SK-N-SH (cell line): ENCODE measurements around the gene SH3RF1. TPM values are rescaled to one million over a fixed set of nuclear protein-coding genes. Genes with fewer than 3 reads are reported as not detected.

Experiments used
- CTCF ChIA-PET: fragments of 300-600, 350-600 bp; formaldehyde crosslinking; extraction: SDS; loops from one replicate; lab custom pipeline; 2021; lab: Yijun Ruan, JAX
- POLR2A ChIA-PET: fragments of 350-600 bp; sonication (Branson Sonifier 250); formaldehyde crosslinking; extraction: SDS; loops from one replicate; lab custom pipeline; 2020; ENCODE audit warnings: antibody characterized with exemption, inconsistent platforms; lab: Yijun Ruan, JAX
- DNase-seq: peaks from one replicate; pipeline ENCODE4 v3.0.0; 2012
- H2AFZ ChIP-seq: fragments of 200-600 bp; sonication (generic); 2 replicates; pipeline ENCODE4 v1.8.1; 2016; ENCODE audit warnings: antibody characterized with exemption, mild to moderate bottlenecking, low read depth
- H3F3A ChIP-seq: fragments of 200-600 bp; sonication (generic); replicated peaks from 2 replicates; pipeline ENCODE3; 2016; ENCODE audit warnings: antibody characterized with exemption, mild to moderate bottlenecking; ENCODE audit not compliant: insufficient read depth
- H3K27ac ChIP-seq, 2 experiments: fragments of 200-500 bp in 1 of 2; fragments of 200-600 bp in 1 of 2; sonication (Bioruptor generic) in 1 of 2; sonication (generic), shearing (Covaris generic) in 1 of 2; 2 replicates each; pipeline versions ENCODE4 v1.5.1 to v1.6.1; 2014 to 2016; ENCODE audit warnings: low read depth in 2 of 2, inconsistent platforms in 1 of 2, low read length in 1 of 2, mild to moderate bottlenecking in 1 of 2, mixed read lengths in 1 of 2
- H3K27me3 ChIP-seq: fragments of 200-600 bp; sonication (generic), shearing (Covaris generic); 2 replicates; pipeline ENCODE4 v1.6.1; 2016; ENCODE audit warnings: mixed run types; ENCODE audit not compliant: insufficient read depth
- H3K36me3 ChIP-seq, 2 experiments: fragments of 200-500 bp in 1 of 2; fragments of 200-600 bp in 1 of 2; sonication (Bioruptor generic) in 1 of 2; sonication (generic) in 1 of 2; replicated peaks in 1 of 2; 2 replicates each; pipeline versions ENCODE3 to v1.5.1; 2014 to 2016; ENCODE audit warnings: low read length in 1 of 2, mild to moderate bottlenecking in 1 of 2; ENCODE audit not compliant: insufficient read depth in 2 of 2, control insufficient read depth in 1 of 2
- H3K4me1 ChIP-seq, 2 experiments: fragments of 200-500 bp in 1 of 2; fragments of 200-600 bp in 1 of 2; sonication (Bioruptor generic) in 1 of 2; sonication (generic), shearing (Covaris generic) in 1 of 2; 2 replicates each; pipeline versions ENCODE4 v1.5.1 to v1.6.1; 2014 to 2016; ENCODE audit warnings: low read depth in 1 of 2, low read length in 1 of 2, mixed run types in 1 of 2; ENCODE audit not compliant: insufficient read depth in 2 of 2, control insufficient read depth in 1 of 2
- H3K4me2 ChIP-seq: fragments of 200-600 bp; sonication (generic), shearing (Covaris generic); 2 replicates; pipeline ENCODE4 v1.6.1; 2017; ENCODE audit warnings: mixed run types
- H3K4me3 ChIP-seq, 2 experiments: fragments of 200-500 bp in 1 of 2; fragments of 200-600 bp in 1 of 2; sonication (Bioruptor generic) in 1 of 2; sonication (generic), shearing (Covaris generic) in 1 of 2; 2 replicates each; pipeline versions ENCODE4 v1.5.1 to v1.8.1; 2014 to 2016; ENCODE audit warnings: low read depth in 2 of 2, inconsistent platforms in 1 of 2, low read length in 1 of 2, mild to moderate bottlenecking in 1 of 2, mixed read lengths in 1 of 2, moderate library complexity in 1 of 2
- H3K79me2 ChIP-seq: fragments of 200-600 bp; sonication (generic); 2 replicates; pipeline ENCODE4 v1.8.1; 2017; ENCODE audit warnings: mild to moderate bottlenecking; ENCODE audit not compliant: insufficient read depth
- H3K9ac ChIP-seq: fragments of 200-600 bp; sonication (generic); 2 replicates; pipeline ENCODE4 v1.6.1; 2017; ENCODE audit warnings: mixed run types
- H3K9me2 ChIP-seq: fragments of 200-600 bp; sonication (generic); 2 replicates; pipeline ENCODE4 v1.6.1; 2017; ENCODE audit warnings: mixed run types
- H3K9me3 ChIP-seq: fragments of 200-600 bp; sonication (generic); 2 replicates; pipeline ENCODE4 v1.6.1; 2017; ENCODE audit warnings: mixed run types, mild to moderate bottlenecking, moderate library complexity
- H4K20me1 ChIP-seq: fragments of 200-600 bp; sonication (generic); 2 replicates; pipeline ENCODE4 v1.6.1; 2017; ENCODE audit warnings: mild to moderate bottlenecking, mixed run types; ENCODE audit not compliant: insufficient read depth
- CHD2 ChIP-seq: fragments of 150-350 bp; IDR thresholded peaks from 2 replicates; pipeline ENCODE4 v1.6.1; 2018; ENCODE audit warnings: low read length; ENCODE audit not compliant: partially characterized antibody
- ELF1 ChIP-seq: IDR thresholded peaks from 2 replicates; pipeline ENCODE4 v1.4.0; 2012
- EP300 ChIP-seq, 2 experiments: IDR thresholded peaks; 2 replicates each; pipeline versions ENCODE4 v1.4.0 to v1.6.1; 2012; ENCODE audit warnings: borderline replicate concordance in 1 of 2, low read depth in 1 of 2, low read length in 1 of 2
- FOSL2 ChIP-seq: IDR thresholded peaks from 2 replicates; pipeline ENCODE4 v1.4.0; 2012; ENCODE audit warnings: low read depth, mild to moderate bottlenecking, moderate library complexity, borderline replicate concordance
- FOXJ3 ChIP-seq: sonication (generic); formaldehyde crosslinking; IDR thresholded peaks from 2 replicates; pipeline ENCODE4 v1.5.1; 2020; ENCODE audit warnings: mild to moderate bottlenecking, missing genetic modification reagents
- FOXM1 ChIP-seq: IDR thresholded peaks from 2 replicates; pipeline ENCODE4 v1.4.0; 2012; ENCODE audit warnings: low read depth, mild to moderate bottlenecking
- GATA2 ChIP-seq: sonication (generic); formaldehyde crosslinking; IDR thresholded peaks from 2 replicates; pipeline ENCODE4 v1.5.0; 2020; ENCODE audit warnings: mild to moderate bottlenecking, missing genetic modification reagents
- IRF3 ChIP-seq: fragments of 150-350 bp; IDR thresholded peaks from 2 replicates; pipeline ENCODE4 v1.6.1; 2016; ENCODE audit warnings: mild to moderate bottlenecking, low read depth, low read length
- JUND ChIP-seq: IDR thresholded peaks from 2 replicates; pipeline ENCODE4 v1.4.0; 2012
- MXI1 ChIP-seq: IDR thresholded peaks from 2 replicates; pipeline ENCODE4 v1.6.1; 2012; ENCODE audit warnings: mild to moderate bottlenecking, low read depth, low read length, improper control_type of control experiment
- NFIC ChIP-seq: IDR thresholded peaks from 2 replicates; pipeline ENCODE4 v1.4.0; 2012; ENCODE audit warnings: borderline replicate concordance
- NRF1 ChIP-seq: IDR thresholded peaks from 2 replicates; pipeline ENCODE4 v1.6.1; 2012; ENCODE audit warnings: low read depth, mild to moderate bottlenecking, low read length
- POLR2AphosphoS5 ChIP-seq: IDR thresholded peaks from 2 replicates; pipeline ENCODE4 v1.6.1; 2012; ENCODE audit warnings: low read depth, low read length
- RFX5 ChIP-seq: IDR thresholded peaks from 2 replicates; pipeline ENCODE4 v1.6.1; 2012; ENCODE audit warnings: mild to moderate bottlenecking, improper control_type of control experiment, low read length
- SIN3A ChIP-seq: IDR thresholded peaks from 2 replicates; pipeline ENCODE4 v1.6.1; 2012; ENCODE audit warnings: low read depth, mild to moderate bottlenecking, low read length, moderate library complexity, borderline replicate concordance
- TAF1 ChIP-seq: IDR thresholded peaks from 2 replicates; pipeline ENCODE4 v1.6.1; 2012; ENCODE audit warnings: low read depth, mild to moderate bottlenecking, low read length, moderate library complexity, borderline replicate concordance
- TCF12 ChIP-seq: IDR thresholded peaks from 2 replicates; pipeline ENCODE4 v1.4.0; 2012
- TEAD4 ChIP-seq: IDR thresholded peaks from 2 replicates; pipeline ENCODE4 v1.4.0; 2012; ENCODE audit warnings: mild to moderate bottlenecking, borderline replicate concordance; ENCODE audit not compliant: insufficient read depth
- YY1 ChIP-seq: IDR thresholded peaks from 2 replicates; pipeline ENCODE4 v1.4.0; 2012; ENCODE audit warnings: low read depth, mild to moderate bottlenecking
- ZBTB33 ChIP-seq: IDR thresholded peaks from 2 replicates; pipeline ENCODE4 v1.4.0; 2012; ENCODE audit warnings: low read depth, borderline replicate concordance
- WGBS: methylation state at CpG from one replicate; pipeline ENCODE4 v1.1.6; 2017; ENCODE audit warnings: low lambda C conversion rate; 5-methylcytosine and 5-hydroxymethylcytosine counted together
- polyA plus RNA-seq, 3 experiments: library from polyadenylated mRNA; depleted of rRNA; stranded (reverse); fragments of >200 nt; gene quantifications; 2 replicates each; pipeline ENCODE4 v1.2.3, GENCODE V29; 2012
- TF ChIP-seq, protein P1 (sequence below): IDR thresholded peaks from 2 replicates; pipeline ENCODE4 v1.4.0; 2012; ENCODE audit warnings: low read depth

Gene SH3RF1
- polyA plus RNA-seq, 1 of the 3 experiments (the other 2 are of a cell fraction), result 22.0 TPM

DNA sequence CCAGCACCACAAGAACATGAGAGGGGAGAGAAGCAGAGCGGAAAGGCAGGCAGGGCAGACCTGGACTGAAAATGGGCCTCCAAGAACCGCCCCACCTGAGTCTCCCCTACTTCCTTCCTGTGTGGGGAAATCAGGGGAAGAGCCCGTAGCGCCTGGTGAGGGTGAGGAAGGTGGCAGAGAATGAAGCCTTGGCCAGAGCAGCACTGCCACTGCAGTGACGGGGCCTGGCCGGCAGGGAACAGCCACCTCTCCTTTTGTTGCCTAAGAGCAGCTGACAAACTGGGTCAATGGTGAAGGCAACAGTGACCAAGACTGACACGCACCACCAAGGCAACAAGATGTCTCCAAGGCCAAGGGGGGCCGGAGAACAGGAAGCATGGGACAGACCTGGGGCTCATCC is 202.3 kb downstream of the SH3RF1 start (continued):
- no peak for TF ChIP-seq ZBTB33

DNA sequence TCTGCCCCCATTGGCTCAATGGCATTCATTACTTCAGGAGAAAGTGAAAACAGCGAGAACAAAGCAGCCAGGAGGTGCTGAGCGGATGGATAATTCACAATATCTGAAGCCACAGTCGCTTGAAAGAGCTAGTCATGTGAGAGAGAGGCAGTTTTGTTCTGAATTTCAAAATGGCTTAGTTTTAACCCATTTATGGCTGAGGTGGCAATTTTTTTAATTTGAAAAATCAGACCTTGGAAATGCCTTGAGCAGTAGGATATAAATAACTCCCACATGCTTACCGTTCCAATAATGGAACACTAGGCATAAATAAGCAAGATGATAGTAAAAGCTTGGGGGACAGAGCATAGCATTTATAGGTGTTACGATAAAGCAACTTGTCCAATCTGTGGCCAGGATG is 203.8 kb downstream of the SH3RF1 start:
- Histone ChIP-seq H3K9me3 (no peaks in the 10 kb centered on the region), H3F3A (no peaks in the 10 kb centered on the region), H3K4me3 (no peak overlapping the region), H3K36me3 (no peaks in the 10 kb centered on the region), H2AFZ (no peak overlapping the region), H3K27me3 (no peaks in the 10 kb centered on the region), H3K27ac (no peak overlapping the region), H3K9me2 (no peaks in the 10 kb centered on the region), H3K9ac (no peak overlapping the region), H3K79me2 (no peaks in the 10 kb centered on the region), H3K4me1 (peaks cover 2 to 4% of the 10 kb centered on the region in 2 experiments; a peak in 2 of 4 replicates), H3K4me2 (no peak overlapping the region), H4K20me1 (no peaks in the 10 kb centered on the region)
- TF ChIP-seq SIN3A (no peak), FOXM1 (no peak), IRF3 (no peak), ELF1 (no peak), FOXJ3 (CRISPR knock-in tag) (no peak), CHD2 (no peak), MXI1 (no peak), NFIC (no peak), TEAD4 (no peak), EP300 (IDR thresholded peaks at IDR 0.05; ENCODE audit: borderline replicate concordance in 1 of 2, low read depth in 1 of 2, low read length in 1 of 2) (no peak), TAF1 (no peak), FOSL2 (no peak), RFX5 (no peak), NRF1 (no peak), JUND (no peak), TCF12 (no peak), GATA2 (CRISPR knock-in tag) (no peak), POLR2AphosphoS5 (no peak), YY1 (no peak)
- TF ChIP-seq, protein P1, sequence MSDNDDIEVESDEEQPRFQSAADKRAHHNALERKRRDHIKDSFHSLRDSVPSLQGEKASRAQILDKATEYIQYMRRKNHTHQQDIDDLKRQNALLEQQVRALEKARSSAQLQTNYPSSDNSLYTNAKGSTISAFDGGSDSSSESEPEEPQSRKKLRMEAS, result no peak
- WGBS, result 92% methylated on average over 5 of the region's 5 CpGs
- POLR2A ChIA-PET, result no interaction called here
- CTCF ChIA-PET, result interaction anchor here (0.7 kb wide), 1 partner anchor 143 kb away, joined by 3 read pairs; no protein-coding TSS in a partner anchor
- no peak for DNase-seq
